NCI-H446 treated with DMSO at 0.1 percent for 48 hours (cell line): ENCODE measurements around the gene SCRT2.

Source experiments
- DNase-seq: peaks from one replicate; lab custom pipeline; 2025; lab: John Stamatoyannopoulos, UW

Gene SCRT2

DNA sequence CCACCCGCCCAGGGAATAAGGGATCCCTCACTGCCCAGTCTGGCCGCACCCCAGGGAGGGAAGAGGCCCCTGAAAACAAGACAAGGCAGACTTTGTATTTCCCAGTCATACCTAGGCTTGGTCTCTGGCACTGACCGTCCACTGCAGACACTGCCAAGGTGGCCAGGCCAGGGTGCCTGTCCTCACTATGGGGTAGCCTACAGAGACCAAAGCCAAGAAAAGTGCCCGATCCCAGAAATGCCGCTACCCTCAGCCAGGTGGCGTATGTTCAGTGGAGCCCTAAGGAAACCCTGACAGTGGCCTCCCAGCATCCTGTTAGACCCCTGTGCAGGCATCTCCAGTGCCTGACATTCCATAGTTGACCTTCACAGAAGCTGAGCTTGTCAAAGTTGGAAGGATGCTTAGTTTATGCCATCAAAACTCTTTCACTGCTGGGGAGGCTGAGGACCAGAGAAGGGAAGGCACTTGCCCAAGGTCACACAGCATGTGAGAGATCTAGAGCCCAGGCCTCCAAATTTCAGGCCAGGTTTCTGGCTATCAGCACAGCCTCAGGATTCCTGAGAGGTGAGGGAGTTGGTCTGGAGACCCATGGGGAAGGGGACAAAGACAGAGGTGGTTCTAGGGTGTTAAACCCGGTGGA is 2.5 kb downstream of the SCRT2 start:
- no peak for DNase-seq

DNA sequence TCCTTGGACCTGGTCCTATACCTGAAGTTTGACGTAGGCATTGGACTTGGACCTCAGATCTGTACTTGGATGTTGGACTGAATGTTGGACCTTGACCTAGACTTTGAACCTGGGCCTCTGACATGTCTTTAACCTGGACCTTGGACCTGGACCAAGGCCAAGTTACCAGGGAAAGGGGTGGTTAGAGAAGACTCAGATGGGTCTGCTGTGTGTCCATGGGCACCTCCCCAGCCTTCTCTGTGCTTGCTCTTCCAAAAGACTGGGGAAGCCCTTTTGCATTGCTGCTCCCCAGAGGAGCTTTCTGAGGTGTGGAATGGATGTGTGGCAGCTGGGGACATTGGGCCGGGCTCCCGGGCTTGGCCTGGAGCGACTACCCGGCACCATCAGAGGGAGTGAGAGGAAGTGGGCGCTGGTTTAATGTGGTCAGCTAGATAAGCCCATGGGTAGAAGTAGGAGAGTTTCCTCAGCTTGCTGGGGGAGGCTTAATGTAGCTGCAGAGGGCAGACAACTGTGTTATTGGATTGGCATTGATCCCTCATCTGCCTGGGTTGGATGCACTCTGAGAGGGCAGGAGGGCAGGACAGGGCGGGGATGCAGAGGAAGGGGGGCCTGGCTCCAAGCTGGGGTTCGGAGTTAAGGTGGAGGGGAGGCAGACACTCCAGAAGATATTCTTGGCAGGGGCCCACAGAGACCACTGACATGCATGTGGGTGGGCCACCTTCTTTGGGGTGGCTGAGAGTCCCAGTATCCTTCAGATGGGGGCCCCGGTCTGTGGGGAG is 4.2 kb downstream of the SCRT2 start:
- DNase-seq = no peak

DNA sequence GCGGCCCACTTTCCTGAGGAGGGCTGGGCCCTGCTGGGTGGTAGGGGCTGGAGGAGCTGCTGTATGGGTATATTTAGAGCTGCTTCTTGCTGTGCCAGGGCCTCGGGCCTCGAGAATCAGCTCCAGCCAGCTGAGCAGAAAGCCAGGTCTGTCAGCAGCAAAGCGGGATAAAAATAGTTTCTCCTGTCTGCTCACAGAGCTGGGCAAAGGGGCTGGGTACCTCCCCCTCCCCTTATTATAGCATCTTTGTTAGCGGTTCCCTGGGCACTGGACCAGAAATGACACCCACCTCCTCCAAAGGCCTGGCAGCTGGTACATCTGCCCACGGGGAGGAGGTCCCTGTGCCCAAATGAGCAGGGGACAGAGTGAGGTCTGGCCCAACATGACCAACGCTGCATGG is 6.0 kb downstream of the SCRT2 start:
- DNase-seq = no peak

DNA sequence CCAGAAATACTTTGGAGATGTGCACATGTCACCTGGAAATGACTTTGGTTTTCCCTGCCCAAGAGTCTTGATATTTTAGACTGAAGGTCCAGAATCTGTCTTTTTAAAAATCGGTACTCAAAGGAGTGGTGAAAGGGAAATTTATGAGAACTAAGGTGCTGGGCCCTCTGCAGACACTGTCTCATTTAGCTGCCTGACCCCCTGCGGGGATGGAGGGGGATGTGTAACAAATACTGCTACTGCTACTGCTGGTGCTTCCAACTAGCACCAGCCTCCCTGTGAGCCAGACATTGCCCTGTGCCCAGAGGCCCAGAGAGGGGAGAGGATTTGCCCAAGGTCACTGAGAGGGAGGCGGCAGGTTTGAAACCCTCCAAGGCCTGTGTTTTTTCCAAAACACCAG is 7.0 kb downstream of the SCRT2 start:
- DNase-seq = no peak

DNA sequence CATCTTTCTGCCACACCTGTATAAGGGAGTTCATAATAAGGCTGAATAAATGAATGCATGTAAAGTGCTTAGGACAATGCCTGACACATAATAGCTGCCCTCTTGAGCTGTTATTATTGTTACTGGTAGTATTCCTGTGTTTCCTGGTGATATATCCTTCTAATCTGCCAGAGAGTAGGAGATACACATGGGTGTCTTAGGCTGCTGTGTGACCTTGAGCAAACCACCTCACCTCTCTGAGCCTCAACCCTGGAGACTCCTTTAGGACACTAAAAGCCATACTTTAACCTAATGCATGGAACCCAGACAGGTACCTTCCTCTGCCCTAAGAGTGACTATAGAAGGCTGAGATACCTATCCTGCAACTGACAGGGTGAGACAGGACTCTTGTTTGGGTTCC is 7.6 kb downstream of the SCRT2 start:
- no peak for DNase-seq

DNA sequence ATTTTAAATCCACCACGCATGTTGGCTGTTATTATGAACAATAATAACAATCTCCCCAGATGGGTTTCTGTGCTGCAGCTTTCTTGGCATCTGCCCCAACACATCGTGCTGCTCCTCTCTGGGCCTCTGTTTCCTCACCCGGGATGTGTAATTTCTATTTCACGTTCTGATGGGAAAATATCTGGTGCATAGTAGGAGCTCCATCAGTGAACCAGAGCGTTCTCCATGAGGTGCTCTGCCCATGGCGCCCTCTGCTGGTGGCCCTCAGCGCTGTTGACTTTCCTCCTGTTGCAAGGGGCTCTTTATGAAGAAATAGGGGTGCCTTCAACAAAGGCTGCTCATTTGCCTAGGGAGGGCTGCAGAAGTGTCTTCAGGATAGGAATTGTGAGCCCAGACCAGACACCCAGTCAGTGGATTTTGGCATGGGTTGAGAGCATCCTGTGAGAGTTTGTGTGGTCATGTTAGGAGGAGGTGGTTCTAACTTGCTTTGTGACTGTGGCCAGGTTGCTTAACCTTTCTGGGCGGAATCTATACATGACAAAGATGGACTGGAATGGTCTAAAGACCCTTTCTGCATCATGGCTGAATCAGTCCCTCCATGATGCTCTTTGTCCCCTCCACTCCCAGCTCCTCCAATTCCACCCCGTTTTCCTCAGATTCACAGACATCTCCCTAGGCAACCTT is 8.1 kb downstream of the SCRT2 start:
- no peak for DNase-seq

DNA sequence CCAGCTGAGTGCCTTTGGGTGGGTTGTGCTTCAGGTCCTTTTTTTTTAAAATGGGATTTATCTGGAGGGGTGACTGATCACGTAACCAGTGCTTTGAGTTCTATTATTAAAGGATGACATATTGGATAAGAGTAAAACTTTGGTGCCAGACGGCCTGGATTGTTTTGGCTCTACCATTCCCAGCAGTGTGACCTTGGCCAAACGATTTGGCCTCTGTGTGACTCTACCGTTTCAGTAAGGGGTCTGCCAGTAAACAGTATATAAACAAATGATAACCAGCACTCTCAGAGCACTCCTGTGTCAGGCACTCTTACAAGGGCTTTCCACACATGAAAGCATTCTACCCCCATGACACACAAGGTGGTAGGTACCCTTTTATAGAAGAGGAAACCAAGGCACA is 8.7 kb downstream of the SCRT2 start:
- DNase-seq = no peak

DNA sequence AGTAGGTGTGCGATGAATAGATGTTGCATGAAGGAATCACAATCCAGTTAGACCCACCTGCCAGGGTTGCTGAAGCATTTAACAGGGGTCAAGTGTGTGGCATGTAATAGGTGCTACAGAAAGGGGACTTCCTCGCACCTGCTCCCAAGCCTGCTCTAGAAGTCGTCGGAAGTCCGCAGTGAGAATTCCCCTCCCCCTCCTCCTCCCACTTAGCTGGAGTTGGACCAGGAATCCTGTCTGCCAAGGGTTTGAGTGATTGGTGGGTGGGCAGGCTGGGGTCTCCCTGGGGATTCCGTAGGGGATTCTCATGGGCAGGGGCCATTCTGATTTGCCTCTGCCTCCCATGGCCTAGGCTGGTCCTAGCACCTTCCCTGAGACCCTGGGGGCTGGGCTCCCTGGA is 10.3 kb downstream of the SCRT2 start:
- DNase-seq = no peak

DNA sequence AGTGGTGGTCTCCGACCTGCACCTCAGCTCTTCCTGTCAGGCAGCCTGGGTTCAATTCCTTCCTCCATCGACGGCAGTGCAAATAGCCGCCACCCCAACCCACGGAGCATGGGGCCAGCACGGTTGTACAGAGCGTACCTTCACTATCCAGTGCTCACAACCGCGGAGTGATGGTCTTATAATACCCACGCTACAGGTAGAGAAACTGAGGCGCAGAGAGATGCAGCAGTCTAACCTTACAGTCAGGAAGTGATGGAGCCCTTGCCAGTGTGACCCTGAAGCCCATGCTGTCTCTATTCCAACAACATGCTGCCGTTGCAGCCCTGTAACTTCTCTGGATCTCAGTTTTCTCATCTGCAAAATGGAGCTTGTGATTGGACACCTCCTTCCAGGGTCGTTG is 11.0 kb downstream of the SCRT2 start:
- DNase-seq = no peak

DNA sequence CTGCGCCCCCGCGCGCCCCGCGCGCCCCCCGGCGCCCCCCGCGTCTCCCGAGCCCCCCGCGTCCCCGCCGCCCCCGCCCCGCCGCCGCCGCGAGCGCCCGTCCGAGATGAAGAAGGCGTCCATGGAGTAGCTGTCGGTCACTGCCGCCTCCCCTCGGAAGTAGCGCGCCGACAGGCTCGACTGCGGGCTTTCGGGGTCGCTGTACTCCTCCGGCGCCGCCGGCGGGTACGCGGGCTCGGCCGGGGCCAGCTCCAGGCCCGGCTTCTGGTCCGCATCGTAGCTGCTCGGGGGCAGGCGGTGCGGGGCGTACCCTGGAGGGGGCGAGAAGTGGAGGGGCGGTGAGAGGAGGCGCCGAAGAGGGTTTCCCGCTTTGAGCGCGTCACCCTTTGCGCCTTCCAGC is 11.5 kb downstream of the SCRT2 start:
- no peak for DNase-seq

DNA sequence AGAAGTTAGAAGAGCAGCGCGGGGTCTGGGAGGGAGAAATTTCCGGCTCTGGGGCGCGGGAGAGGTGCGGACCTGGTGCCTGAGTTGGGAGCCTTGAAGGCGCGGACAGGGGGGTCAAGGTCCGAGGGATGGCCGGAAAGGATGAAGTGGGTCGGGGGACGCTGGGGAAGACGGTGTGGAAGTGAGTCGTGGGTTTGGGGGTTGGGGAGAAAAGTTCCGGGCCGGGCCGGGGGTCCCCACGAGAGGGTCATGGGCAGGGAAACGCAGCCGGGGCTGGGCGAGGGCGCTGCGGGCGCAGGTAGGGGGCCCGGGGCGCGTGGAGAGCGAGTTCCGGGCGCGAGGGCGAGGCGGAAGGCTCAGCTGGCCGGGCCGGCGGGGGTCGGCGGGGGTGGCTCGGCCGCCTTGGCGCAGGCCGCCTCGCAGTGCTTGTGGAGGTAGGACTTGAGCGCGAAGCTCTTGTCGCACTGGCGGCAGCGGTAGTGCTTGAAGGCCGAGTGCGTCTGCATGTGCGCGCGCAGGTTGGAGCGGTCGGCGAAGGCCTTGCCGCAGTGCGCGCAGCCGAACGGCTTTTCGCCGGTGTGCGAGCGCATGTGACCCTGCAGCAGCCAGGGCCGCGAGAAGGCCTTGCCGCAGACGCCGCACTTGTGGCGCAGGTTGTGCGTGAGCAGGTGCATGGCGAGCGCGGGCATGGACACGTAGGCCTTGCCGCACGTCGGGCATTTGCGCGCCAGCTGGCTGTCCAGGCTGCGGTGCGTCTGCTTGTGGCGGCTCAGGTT is 12.1 kb downstream of the SCRT2 start:
- no peak for DNase-seq

DNA sequence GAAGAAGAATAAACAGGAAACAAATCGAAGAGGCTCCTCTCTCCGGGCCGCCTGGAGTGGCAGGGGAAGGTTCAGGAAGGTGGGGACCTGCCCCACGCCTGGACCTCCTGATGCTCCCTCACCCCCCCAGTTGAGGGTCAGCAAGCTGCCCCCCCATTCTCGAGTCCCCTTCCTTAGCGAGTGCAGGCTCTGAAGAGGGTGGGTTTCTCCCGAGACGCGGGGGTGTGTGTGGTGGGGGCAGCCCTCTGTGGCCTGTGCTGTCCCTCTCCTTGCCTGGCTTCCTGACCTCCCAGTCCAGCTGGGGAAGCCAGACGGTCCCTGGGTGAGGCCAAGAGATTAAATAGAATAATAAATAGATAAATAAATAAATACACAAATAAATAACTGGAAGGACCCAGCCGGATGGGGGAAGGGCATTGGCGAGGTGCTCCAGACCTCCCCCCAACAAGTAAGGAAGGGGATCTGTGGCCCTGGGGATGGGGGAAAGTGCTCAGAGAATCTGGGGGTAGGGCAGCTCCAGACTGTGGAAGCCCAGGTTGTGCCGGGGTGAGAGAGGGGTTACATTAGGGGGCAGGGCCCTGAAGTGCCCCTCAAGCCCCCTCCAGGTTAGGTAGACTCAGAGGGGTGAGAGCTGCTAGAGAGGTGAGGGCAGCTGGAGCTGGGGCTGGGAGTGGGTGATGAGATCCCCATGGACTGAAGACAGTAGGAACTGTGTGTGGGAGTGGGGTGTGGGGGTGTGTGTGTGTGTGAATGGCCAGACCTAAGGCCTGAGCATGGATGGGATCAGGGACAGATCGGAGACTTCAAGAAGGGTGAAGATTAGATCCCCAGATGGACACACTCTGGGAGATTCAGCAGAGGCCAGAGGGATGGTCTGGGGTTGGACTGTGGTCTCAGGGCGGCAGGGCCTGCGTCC is 13.1 kb downstream of the SCRT2 start:
- DNase-seq = no peak

DNA sequence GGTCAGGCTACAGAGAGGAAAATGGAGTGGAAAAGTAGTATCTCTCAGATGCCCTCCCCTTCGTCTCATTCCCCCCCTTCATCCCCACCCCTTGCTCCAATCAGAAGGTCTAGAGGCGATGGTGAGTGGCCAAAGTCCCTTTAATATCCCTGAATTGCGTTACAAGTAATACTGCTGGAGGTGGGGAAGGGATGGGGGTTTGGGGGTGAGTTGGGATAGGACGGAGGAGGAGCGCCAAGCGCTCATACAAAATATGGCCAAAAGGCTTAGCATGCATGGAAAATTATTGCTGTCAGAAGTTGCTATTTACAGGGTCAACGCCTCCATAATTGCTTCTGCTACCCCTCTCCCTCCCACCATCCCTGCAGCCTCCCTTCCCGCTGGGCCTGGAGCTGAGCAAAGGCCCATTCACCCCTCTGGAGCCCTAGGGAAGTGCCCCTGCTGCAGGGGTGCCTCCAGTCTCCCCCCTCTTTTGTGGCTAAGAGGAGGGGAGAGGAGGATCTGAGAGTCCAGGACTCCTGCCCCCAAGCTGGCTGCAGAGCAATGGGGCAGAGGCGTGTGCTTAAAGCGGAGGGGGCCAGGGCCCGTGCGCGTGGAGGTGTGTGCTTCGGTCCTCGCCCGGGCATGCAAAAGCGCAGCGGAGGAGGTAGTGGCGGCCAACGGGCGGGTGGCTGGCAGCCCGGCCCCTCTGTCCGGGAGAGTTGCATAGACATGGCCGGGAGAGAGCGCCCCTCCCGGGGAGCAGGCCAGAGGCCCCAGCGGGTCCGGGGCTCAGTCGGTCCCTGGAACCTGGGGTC is 13.9 kb downstream of the SCRT2 start:
- DNase-seq = no peak

DNA sequence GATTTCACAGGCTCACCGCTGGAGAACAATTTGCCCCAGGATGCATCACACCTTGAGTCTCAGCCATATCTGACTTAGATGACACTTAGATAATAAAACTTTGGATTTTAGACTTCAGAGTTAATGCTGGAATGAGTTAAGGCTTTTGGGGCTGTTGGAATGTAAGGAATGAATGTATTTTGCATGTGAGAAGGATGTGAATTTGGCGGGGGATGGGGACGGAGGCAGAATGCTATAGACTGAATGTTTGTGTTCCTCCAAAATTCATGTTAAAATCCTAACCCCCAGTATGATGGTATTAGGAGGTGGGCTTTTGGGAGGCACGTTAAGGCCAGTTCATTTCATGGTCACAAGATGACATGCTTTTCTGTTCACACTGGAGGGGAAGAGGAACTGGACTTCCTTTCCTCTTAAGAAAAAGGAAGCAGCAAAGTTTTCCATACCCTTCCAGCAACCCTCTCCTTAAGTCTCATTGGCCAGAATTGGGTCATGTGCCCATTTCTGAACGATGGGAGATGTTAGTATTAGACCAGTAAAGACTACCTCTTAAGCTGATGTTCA is 16.8 kb downstream of the SCRT2 start:
- DNase-seq = no peak

DNA sequence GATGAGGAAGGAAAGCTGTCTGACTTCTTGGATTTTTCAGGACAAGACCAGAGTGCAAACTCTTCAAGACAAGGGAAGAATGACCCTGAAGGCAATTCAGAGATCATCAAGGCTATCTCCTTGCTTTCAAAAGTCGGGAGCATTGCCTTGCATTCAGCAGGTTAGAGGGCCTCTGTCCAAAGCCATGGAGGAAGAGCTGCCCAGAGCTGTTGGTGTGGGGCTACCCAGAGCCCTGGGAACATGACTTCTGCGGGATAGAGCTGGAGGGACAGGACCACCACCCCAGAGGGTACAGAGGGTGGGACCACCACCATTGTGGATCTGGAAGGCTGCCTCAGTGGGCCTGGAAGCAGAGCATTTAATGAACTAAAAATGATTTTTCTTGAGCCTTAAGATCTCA is 17.4 kb downstream of the SCRT2 start:
- DNase-seq = no peak

DNA sequence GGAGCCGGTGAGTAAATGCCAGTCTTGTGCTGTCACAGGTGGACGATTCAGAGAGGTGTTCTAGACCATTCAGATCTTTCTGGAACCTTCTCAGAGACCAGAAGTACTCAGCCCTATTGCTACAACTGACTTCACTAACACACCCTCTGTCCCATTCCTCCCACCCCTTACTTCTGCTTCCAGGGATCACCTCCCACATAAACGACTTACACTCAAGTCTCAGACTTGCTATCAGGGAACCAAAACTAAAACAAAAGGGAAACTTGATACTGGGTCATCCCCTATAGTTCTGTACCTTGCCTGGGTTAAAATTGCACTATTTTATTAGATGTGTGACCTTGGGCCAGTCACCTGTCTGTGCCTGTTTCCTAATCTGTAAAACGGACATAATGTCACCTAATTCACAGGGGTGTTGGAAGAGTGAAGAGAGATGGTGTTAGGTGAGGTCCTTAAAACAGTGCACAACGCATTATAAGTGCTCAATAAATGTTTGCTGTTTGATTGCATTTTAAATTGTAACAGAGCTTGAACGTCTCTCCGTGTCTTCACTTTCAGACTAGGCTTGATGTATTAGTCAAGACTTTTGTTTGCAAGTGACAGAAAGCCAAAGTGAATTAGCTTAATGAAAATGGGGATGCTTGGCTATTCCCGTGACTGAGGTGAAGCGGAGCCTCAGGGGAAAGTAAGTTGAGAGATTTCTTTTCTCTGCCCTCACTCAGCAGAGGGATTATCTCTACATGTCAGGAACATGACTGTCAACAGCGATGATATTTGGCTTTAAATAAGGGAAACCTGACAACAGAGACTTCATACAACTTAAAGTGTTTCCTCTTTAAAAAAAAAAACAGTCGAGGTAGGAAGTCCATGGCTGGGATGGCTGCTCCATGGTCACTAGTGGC is 19.6 kb downstream of the SCRT2 start:
- no peak for DNase-seq

DNA sequence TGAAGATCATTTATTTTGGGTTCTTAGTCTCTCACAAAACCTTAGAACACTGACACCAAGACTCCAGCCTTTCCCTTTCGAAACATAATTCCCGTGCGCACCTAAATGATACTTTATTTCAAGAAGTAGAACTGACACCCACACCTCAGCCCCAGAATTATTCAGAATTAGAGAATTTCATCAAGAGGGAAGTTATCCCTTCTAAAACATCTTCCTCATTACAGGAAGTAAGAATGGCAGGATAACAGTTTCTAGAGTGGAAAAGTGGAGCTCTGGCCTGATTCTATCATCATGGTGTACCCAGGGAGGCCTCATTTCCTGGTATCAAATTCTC is 21.2 kb downstream of the SCRT2 start:
- no peak for DNase-seq

DNA sequence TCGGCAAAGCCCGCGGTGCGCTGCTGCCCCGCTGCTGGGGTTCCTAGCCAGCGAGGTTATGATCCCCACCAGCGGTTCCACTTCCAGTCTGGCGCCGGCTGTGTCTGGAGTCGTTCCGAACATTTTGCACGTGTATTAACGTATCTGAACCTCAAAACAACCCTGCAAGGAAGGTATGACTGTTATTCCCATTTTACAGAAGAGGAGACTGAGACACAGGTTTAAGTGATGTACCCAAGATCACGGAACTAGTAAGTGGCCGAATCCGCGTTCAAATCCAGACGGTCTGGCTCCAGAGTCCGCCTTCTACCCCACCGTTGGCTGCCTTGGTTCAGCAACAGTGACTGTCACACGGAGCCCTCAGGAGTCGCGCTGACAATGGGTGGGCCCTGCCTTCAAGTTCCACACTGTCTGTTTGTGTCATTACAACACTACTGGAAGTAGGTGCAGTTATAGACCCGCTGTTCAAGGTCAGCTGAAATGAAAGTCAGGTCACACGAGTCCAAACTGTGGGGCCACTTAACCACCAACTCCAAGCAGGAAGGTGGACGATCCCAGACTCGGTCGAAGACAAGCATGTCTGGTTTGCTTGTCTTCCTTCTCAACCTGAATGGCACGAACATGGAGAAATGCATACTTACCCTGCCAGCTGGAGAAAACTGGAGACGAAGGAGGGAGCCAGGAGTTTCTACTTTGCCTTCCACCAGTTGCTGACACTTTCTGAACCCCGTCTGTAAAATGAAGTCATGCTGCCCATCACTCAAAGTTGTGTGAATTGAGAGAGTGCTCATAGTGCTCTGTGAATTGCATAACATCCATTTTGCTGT is 21.8 kb downstream of the SCRT2 start:
- no peak for DNase-seq
